ENCODE data around the gene TMCO2. TPM values are rescaled to one million over a fixed set of nuclear protein-coding genes. Genes with fewer than 3 reads are reported as not detected.

Gene TMCO2
- total RNA-seq, 2 donors from 2014 or later: not detected

DNA sequence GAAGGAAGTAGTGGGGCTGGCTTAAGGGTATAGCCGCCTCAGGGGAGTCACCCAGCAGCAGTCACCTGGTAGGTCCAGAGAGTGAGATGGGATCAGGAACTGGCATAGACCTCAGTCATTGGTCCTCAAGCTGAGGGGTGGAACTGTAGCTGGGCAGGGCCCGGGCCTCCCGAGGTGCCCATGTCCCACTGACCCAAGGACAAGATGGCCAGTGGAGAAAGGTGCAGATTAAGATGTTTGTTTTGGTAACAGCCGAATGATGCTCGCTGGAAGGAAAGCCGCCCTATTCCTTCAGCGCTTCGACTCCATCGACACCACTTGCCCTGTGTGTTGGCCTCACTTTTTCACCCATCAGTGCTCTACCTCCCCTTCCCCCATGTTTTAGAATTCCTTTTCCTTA, 52.9 kb downstream of the TMCO2 start:
- Histone ChIP-seq H3K4me3 (ENCODE audit: low read length) (no peak overlapping the region), H3K36me3 (ENCODE audit: control insufficient read depth, insufficient read depth, low read length) (peaks cover 14% of the 10 kb centered on the region), H3K4me1 (ENCODE audit: control insufficient read depth, insufficient read depth, low read length) (no peaks in the 10 kb centered on the region), H3K9me3 (ENCODE audit: control insufficient read depth, low read length) (no peaks in the 10 kb centered on the region), H3K27me3 (ENCODE audit: control insufficient read depth, insufficient read depth, low read length, poor library complexity, severe bottlenecking) (no peaks in the 10 kb centered on the region), H3K27ac (ENCODE audit: low read depth, low read length) (no peak overlapping the region), H3K9ac (ENCODE audit: extremely low read depth, low read length, poor library complexity, severe bottlenecking) (no peak overlapping the region)
- 94 to 96% methylated on average over 7 to 9 of the region's 9 CpGs for WGBS, 2 experiments (ENCODE audit: insufficient coverage in 1 of 2, insufficient read length in 1 of 2)
- no peak for DNase-seq
- TF ChIP-seq, protein P1, sequence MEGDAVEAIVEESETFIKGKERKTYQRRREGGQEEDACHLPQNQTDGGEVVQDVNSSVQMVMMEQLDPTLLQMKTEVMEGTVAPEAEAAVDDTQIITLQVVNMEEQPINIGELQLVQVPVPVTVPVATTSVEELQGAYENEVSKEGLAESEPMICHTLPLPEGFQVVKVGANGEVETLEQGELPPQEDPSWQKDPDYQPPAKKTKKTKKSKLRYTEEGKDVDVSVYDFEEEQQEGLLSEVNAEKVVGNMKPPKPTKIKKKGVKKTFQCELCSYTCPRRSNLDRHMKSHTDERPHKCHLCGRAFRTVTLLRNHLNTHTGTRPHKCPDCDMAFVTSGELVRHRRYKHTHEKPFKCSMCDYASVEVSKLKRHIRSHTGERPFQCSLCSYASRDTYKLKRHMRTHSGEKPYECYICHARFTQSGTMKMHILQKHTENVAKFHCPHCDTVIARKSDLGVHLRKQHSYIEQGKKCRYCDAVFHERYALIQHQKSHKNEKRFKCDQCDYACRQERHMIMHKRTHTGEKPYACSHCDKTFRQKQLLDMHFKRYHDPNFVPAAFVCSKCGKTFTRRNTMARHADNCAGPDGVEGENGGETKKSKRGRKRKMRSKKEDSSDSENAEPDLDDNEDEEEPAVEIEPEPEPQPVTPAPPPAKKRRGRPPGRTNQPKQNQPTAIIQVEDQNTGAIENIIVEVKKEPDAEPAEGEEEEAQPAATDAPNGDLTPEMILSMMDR (conservative IDR thresholded peaks at IDR 0.05): no peak
- Mint-ChIP-seq H3K4me3 (no peak overlapping the region), H3K9me3 (no peaks in the 10 kb centered on the region), H3K27ac (no peak overlapping the region), H3K4me1 (no peaks in the 10 kb centered on the region), H3K36me3 (ENCODE audit: low read depth) (peaks cover 18% of the 10 kb centered on the region), H3K27me3 (ENCODE audit: insufficient read depth) (no peaks in the 10 kb centered on the region)

DNA sequence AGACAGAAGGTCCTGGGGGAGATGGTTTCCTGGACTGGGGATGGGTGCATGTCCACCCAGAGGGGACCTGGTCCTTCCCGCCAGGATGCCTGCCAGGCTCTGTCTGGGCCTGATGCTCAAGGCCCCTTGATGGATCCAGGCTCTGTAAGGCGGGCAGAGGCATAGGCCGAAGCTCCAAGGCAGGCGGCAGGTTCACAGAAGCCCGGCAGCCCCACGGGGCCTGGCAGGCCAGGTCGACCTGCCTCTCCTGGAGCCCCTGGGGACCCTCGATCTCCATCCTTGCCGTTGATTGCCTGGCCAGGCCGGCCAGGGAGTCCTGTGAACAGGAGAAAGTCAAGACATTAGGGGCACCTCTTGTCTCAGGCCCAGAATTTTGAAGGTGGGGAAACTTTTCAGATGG, 53.3 kb downstream of the TMCO2 start:
- Histone ChIP-seq H3K4me3 (ENCODE audit: low read length) (no peak overlapping the region), H3K9ac (ENCODE audit: extremely low read depth, low read length, poor library complexity, severe bottlenecking) (no peak overlapping the region), H3K27me3 (ENCODE audit: control insufficient read depth, insufficient read depth, low read length, poor library complexity, severe bottlenecking) (no peaks in the 10 kb centered on the region), H3K36me3 (ENCODE audit: control insufficient read depth, insufficient read depth, low read length) (peaks cover 19% of the 10 kb centered on the region), H3K9me3 (ENCODE audit: control insufficient read depth, low read length) (no peaks in the 10 kb centered on the region), H3K27ac (ENCODE audit: low read depth, low read length) (no peak overlapping the region), H3K4me1 (ENCODE audit: control insufficient read depth, insufficient read depth, low read length) (no peaks in the 10 kb centered on the region)
- H3K4me1 Mint-ChIP-seq: no peaks in the 10 kb centered on the region
- DNase-seq: no peak
- no peak overlapping the region for H3K27ac Mint-ChIP-seq
- 91 to 98% methylated on average over 7 to 10 of the region's 10 CpGs for WGBS, 2 experiments (ENCODE audit: insufficient coverage in 1 of 2, insufficient read length in 1 of 2)
- H3K36me3 Mint-ChIP-seq (ENCODE audit: low read depth): peaks cover 22% of the 10 kb centered on the region
- no peak overlapping the region for H3K4me3 Mint-ChIP-seq
- TF ChIP-seq, protein P1 (conservative IDR thresholded peaks at IDR 0.05): no peak
- no peaks in the 10 kb centered on the region for H3K9me3 Mint-ChIP-seq
- H3K27me3 Mint-ChIP-seq (ENCODE audit: insufficient read depth): no peaks in the 10 kb centered on the region

Other genes starting within 250 kb of the TMCO2 start
- gene CAP1, start 207.2 kb upstream of the TMCO2 start, total RNA-seq: 100 to 1,000 TPM; 260 to 287 TPM
- gene PPT1, start 150.7 kb upstream of the TMCO2 start, total RNA-seq: 100 to 1,000 TPM in 1 of 2 donors, 10 to 100 TPM in 1; 85.7 to 111 TPM
- gene RLF, start 86.5 kb upstream of the TMCO2 start, total RNA-seq: 10 to 100 TPM; 18.8 to 23.3 TPM
- gene ZMPSTE24, start 10.3 kb downstream of the TMCO2 start, total RNA-seq: 10 to 100 TPM; 41.4 to 42.4 TPM
- 100 to 1,000 TPM; 295 to 470 TPM for gene COL9A2, start 69.3 kb downstream of the TMCO2 start, total RNA-seq
- 10 to 100 TPM; 21.9 to 22.3 TPM for gene SMAP2, start 125.8 kb downstream of the TMCO2 start, total RNA-seq
- 10 to 100 TPM in 1 of 2 donors, 1 to 10 TPM in 1; 7.7 to 10.3 TPM for gene ZFP69B, start 202.5 kb downstream of the TMCO2 start, total RNA-seq
- 1 to 10 TPM; 4.9 to 6.0 TPM for gene ZFP69, start 229.4 kb downstream of the TMCO2 start, total RNA-seq

Data from endodermal cell (in vitro differentiated cells).